Right lobe of liver (tissue), 6 donors: ENCODE results near the gene GDPD5. TPM values are rescaled to one million over a fixed set of nuclear protein-coding genes. Genes with fewer than 3 reads are reported as not detected.

ENCODE experiments used
- ATAC-seq, 4 donors: fragments of 200-7000 bp; cut with Tn5 transposase; one replicate each; pipeline ENCODE4 v1.9.1; 2020; ENCODE audit warnings: mild to moderate bottlenecking in 4 of 4, moderate library complexity in 4 of 4
- DNase-seq, 3 donors: peaks; one replicate each; pipeline ENCODE4 v3.0.0-alpha.2; 2020
- H3K27ac ChIP-seq, 3 donors: fragments of 200-600 bp; one replicate each; pipeline ENCODE4 v1.8.0; 2022
- H3K27me3 ChIP-seq, 2 donors: fragments of 200-600 bp; one replicate each; pipeline ENCODE4 v1.8.0; 2022
- H3K36me3 ChIP-seq, 4 donors: fragments of 200-600 bp; sonication (generic) in 1 of 4; one replicate each; pipeline versions ENCODE4 v1.5.1 to v1.8.0; 2017 to 2022; ENCODE audit warnings: control low read depth in 1 of 4
- H3K4me1 ChIP-seq, 4 donors: fragments of 200-600 bp; sonication (generic) in 1 of 4; one replicate each; pipeline versions ENCODE4 v1.5.1 to v1.8.0; 2017 to 2022; ENCODE audit warnings: control low read depth in 1 of 4
- H3K4me3 ChIP-seq, 3 donors: fragments of 200-600 bp; one replicate each; pipeline ENCODE4 v1.8.0; 2022
- H3K9me3 ChIP-seq, 4 donors: fragments of 200-600 bp; sonication (generic) in 1 of 4; one replicate each; pipeline versions ENCODE4 v1.5.1 to v1.8.0; 2017 to 2022; ENCODE audit warnings: control low read depth in 1 of 4
- POLR2A ChIP-seq: fragments of 450-650 bp; IDR thresholded peaks from one replicate; pipeline ENCODE4 v1.6.1; 2017; ENCODE audit warnings: antibody characterized with exemption, mild to moderate bottlenecking
- WGBS: methylation state at CpG from one replicate; pipeline ENCODE4 v1.1.6; 2018; ENCODE audit warnings: low coverage, low lambda C conversion rate; ENCODE audit not compliant: insufficient coverage; ENCODE audit errors: missing lambda C conversion rate; 5-methylcytosine and 5-hydroxymethylcytosine counted together
- intact Hi-C, 2 donors: fragments of 100-400 bp; cut with DNase I; formaldehyde crosslinking; loops; one replicate each; pipeline versions ENCODE4 v1.11.2 to v1.14.1; 2022
- total RNA-seq, 6 experiments: library from RNA; depleted of rRNA in 2 of 6; stranded (reverse); fragments of >200 nt in 2 of 6; fragmentation: NEBNext Ultra II Directional in 3 of 6; extraction: Animal tissue kit (Norgen Biotek cat#: 25700) in 3 of 6; gene quantifications; one replicate each; pipeline versions ENCODE4 v1.1.0 to v1.2.4, GENCODE V29; 2016 to 2023
- TF ChIP-seq, protein P1 (sequence below), 4 donors: fragments of 200-600 bp in 3 of 4; fragments of 450-650 bp in 1 of 4; IDR thresholded peaks; one replicate each; pipeline versions ENCODE4 v1.5.1 to v1.8.0; 2016 to 2022; ENCODE audit warnings: antibody characterized with exemption in 4 of 4, mild to moderate bottlenecking in 2 of 4
- donor health status: DM: no; HTN: yes; CAD: no.
- donor health status: DM: no; HTN: no; CAD: no.
- donor health status: DM: no; HTN: no; CAD: no.
- donor health status: DM: no; HTN: yes; CAD: no.
- donor health status: DM: no; HTN: yes; CAD: no.

The GDPD5 gene
- total RNA-seq, 6 experiments from 2014 or later = 2.0 to 10.7 (median 4.1) TPM

DNA sequence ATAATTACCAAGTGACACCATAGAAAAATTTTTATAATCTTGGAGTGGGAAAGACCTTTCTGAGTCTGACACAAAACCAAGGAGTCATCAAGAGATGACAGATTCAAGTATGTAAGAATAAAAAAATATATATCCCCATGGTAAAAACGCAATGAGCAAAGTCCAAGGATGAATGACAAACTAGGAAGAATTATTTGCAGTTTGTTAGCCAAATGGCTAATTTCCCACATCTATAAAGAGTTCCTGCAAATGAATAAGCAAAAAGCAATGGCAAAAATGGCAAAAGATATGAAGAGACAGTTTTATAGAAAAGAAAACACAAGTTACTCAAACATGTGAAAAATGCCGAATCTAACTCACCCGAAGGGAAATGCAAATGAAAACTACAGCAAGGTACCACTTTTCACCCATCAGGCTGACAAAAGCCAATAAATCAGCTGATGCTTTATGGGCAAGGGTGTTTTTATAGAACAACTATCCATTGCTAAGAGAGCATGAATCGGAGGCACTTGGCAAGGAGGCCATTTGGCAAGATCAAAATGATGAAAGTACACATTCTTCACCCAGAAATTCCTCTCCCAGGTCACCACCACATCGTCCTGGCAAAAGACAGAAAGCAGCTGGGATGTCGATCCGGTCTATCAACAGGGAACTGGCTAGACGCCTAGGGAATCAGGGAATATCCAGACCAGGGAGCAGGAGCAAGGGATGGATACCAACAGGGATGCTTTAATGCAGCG, 71.7 kb downstream of the GDPD5 start:
- DNase-seq (no peak), ATAC-seq (no peak)
- Histone ChIP-seq H3K27ac (no peak overlapping the region), H3K27me3 (no peaks in the 10 kb centered on the region), H3K4me3 (no peak overlapping the region), H3K4me1 (no peaks in the 10 kb centered on the region), H3K9me3 (no peaks in the 10 kb centered on the region), H3K36me3 (no peaks in the 10 kb centered on the region)
- intact Hi-C loops = no loop called here
- WGBS = 46% methylated on average over 9 of the region's 9 CpGs
- no peak for TF ChIP-seq POLR2A
- TF ChIP-seq, protein P1, sequence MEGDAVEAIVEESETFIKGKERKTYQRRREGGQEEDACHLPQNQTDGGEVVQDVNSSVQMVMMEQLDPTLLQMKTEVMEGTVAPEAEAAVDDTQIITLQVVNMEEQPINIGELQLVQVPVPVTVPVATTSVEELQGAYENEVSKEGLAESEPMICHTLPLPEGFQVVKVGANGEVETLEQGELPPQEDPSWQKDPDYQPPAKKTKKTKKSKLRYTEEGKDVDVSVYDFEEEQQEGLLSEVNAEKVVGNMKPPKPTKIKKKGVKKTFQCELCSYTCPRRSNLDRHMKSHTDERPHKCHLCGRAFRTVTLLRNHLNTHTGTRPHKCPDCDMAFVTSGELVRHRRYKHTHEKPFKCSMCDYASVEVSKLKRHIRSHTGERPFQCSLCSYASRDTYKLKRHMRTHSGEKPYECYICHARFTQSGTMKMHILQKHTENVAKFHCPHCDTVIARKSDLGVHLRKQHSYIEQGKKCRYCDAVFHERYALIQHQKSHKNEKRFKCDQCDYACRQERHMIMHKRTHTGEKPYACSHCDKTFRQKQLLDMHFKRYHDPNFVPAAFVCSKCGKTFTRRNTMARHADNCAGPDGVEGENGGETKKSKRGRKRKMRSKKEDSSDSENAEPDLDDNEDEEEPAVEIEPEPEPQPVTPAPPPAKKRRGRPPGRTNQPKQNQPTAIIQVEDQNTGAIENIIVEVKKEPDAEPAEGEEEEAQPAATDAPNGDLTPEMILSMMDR (IDR thresholded peaks at IDR 0.05) = no peak

DNA sequence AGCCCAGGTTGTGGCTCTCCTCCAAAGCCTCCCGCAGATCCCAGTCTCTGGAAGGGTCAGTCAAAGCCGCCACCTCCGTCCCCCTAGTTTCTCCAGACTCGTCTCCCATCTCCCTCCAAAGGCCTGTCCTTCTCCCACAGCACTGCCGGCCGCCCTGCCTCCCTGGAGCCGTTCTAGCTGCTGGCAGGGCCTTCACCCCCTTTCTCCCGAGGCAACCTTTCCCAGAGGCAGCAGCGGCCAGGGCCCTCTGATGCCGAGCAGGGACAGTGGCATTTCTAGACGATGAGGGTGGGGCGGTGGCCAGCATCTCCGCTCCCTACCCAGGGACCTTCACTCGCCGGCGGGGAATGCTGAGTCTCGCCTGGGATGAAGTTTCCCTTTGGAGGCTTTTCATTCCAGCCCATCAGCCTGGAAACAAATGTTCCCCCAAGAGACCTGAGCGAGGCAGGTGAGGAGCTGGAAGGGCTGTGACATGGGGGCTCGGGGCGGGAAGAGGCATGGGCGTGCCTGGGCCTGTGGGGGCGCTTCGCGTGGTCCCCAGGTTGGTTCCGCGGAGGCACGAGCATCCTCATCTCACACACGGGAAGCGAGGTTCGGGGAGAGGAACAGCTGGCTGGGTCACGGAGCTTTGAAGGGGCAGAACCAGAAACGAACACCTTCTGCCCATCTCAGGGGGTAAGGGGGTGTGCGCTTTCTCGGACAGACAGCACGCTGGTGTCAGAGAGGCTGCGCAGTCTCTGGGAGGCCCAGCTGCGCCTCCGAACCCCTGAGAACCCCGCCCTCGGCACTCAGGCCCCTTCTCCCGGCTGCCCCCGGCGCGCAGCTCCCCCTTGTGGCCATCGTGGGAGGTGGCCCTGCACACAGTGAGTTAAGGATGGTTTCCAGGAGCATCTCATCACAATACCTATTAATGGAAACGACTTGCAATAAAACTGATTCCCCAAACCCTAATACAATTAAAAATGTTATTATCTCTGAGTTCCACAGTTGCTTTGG, 74.6 kb downstream of the GDPD5 start:
- no peaks in the 10 kb centered on the region for H3K9me3 ChIP-seq
- 71% methylated on average over 22 of the region's 46 CpGs for WGBS
- H3K4me3 ChIP-seq = no peak overlapping the region
- DNase-seq (no peak), ATAC-seq (peak in 1 of 4 donors; percentile 30)
- no peaks in the 10 kb centered on the region for H3K27me3 ChIP-seq
- no peaks in the 10 kb centered on the region for H3K4me1 ChIP-seq
- no peak overlapping the region for H3K27ac ChIP-seq
- intact Hi-C loops = no loop called here
- TF ChIP-seq, protein P1 (IDR thresholded peaks at IDR 0.05) = peak; percentile 10 to 43 (median 34)
- TF ChIP-seq POLR2A = no peak
- no peaks in the 10 kb centered on the region for H3K36me3 ChIP-seq

DNA sequence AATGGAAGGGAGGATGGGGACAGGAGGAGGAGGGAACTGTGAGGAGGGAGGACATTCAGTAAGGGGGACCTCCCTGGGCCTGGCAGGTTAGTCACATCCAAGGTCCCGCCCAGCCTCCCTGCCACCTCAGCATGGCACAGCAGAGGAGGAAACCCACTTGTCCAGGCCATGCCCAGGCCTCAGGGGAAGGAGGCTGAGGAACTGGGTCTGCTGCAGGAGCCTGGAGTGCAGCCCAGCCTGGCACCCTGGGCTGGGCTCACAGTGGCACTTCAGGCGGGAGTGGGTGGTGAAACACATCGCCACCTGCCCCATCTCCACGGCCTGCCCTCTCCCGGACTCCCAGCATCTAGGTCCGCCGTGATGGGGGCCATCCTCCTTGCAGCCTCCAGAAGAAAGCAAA, 75.5 kb downstream of the GDPD5 start:
- Histone ChIP-seq H3K36me3 (no peaks in the 10 kb centered on the region), H3K9me3 (no peaks in the 10 kb centered on the region), H3K4me3 (no peak overlapping the region), H3K27me3 (no peaks in the 10 kb centered on the region), H3K27ac (no peak overlapping the region), H3K4me1 (no peaks in the 10 kb centered on the region)
- intact Hi-C loops = no loop called here
- DNase-seq (no peak), ATAC-seq (no peak)
- WGBS = 67% methylated on average over 1 of the region's 7 CpGs
- no peak for TF ChIP-seq POLR2A
- TF ChIP-seq, protein P1 (IDR thresholded peaks at IDR 0.05) = no peak

DNA sequence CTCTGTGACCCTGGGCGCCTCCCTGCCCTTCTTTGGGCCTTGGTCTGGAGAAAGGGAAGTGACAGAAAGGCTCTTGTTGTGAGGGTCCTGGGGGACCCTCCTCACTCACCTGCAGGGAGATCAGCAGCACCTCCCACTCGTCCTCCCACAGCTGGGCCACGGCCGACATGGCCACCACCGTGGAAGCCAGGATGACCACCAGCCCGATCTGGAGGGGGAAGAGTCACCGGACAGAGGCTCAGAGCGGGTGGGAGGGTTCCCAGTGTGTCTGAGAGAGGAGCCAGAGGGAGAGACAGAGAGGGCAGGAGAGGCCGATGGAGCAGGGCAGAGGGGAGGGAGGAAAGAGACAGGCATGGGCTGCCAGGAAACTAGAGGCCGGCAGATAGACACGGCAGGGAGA, 76.0 kb downstream of the GDPD5 start:
- Histone ChIP-seq H3K4me1 (no peaks in the 10 kb centered on the region), H3K36me3 (no peaks in the 10 kb centered on the region), H3K4me3 (no peak overlapping the region), H3K9me3 (no peaks in the 10 kb centered on the region), H3K27me3 (no peaks in the 10 kb centered on the region), H3K27ac (no peak overlapping the region)
- intact Hi-C loops = loop anchor here in 1 of 2 donors (5.0 kb wide), 1 partner anchor 83 kb away; no protein-coding TSS in a partner anchor
- DNase-seq (no peak), ATAC-seq (no peak)
- TF ChIP-seq POLR2A = no peak
- TF ChIP-seq, protein P1 (IDR thresholded peaks at IDR 0.05) = no peak
- WGBS = 75% methylated on average over 9 of the region's 11 CpGs
